ENCODE data around the gene SLC43A2. TPM values are rescaled to one million over a fixed set of nuclear protein-coding genes. Genes with fewer than 3 reads are reported as not detected.

Gene SLC43A2
- total RNA-seq, 1 experiment from 2014 or later, result 12.9 TPM

GRCh38 chr17:1628856-1629503 lies 346 bp upstream of the SLC43A2 start:
- no peak overlapping the region for H3T11ph ChIP-seq (ENCODE audit: low read length)
- H3K4ac ChIP-seq (ENCODE audit: low read depth, low read length), result no peak overlapping the region
- no peaks in the 10 kb centered on the region for H3K27me3 ChIP-seq (ENCODE audit: insufficient read depth, low read length)
- H3K4me2 ChIP-seq (ENCODE audit: insufficient read depth, insufficient read length, low read length), result peak overlapping the region; percentile 72
- no peaks in the 10 kb centered on the region for H3K79me1 ChIP-seq (ENCODE audit: insufficient read depth, low read depth, low read length, poor library complexity, severe bottlenecking)
- no peak overlapping the region for H3K56ac ChIP-seq (ENCODE audit: insufficient read length, low read depth, low read length)
- peak overlapping the region; percentile 15 for H3K9ac ChIP-seq (ENCODE audit: extremely low read depth, insufficient read length, low read length)
- Mint-ChIP-seq H3K36me3 (ENCODE audit: insufficient read depth in 1 of 3, low read depth in 3 of 3) (peaks cover 0 to 5% (median 0%) of the 10 kb centered on the region in 3 experiments; a peak in 5 of 7 replicates), H3K9me3 (no peaks in the 10 kb centered on the region; a peak in 2 of 5 replicates), H3K4me3 (peak overlapping the region; percentile 89 to 92), H3K27me3 (ENCODE audit: low read depth) (peaks cover 10% of the 10 kb centered on the region), H3K4me1 (peaks cover 24 to 28% of the 10 kb centered on the region in 2 experiments), H3K27ac (peak overlapping the region; percentile 96 to 98 (median 97))
- no peak overlapping the region for H2BK12ac ChIP-seq (ENCODE audit: insufficient read length, low read depth, low read length)
- no peak overlapping the region for H4K91ac ChIP-seq (ENCODE audit: insufficient read length, low read depth, low read length)
- WGBS (ENCODE audit: extremely low coverage, insufficient read length, low lambda C conversion rate), result no CpG with 5 or more reads among the region's 77 CpGs
- H4K8ac ChIP-seq (replicated peaks; ENCODE audit: insufficient read length, low read depth, low read length), result no peak overlapping the region
- H2BK120ac ChIP-seq (ENCODE audit: low read depth, low read length, poor library complexity, severe bottlenecking), result no peak overlapping the region
- no peak overlapping the region for H2BK5ac ChIP-seq (ENCODE audit: insufficient read length, low read length)
- no peaks in the 10 kb centered on the region; the same call in 1 of the 2 replicates for H3K4me1 ChIP-seq (ENCODE audit: insufficient read depth, low read length)
- peak; percentile 51; the same call in 2 of the 3 replicates for TF ChIP-seq CTCF (conservative IDR thresholded peaks at IDR 0.05)
- H3K79me2 ChIP-seq (ENCODE audit: insufficient read depth, low read length), result no peaks in the 10 kb centered on the region
- H2BK15ac ChIP-seq (ENCODE audit: low read depth, low read length), result no peak overlapping the region
- peak overlapping the region; percentile 83 for H3K14ac ChIP-seq (ENCODE audit: insufficient read depth, low read length)
- H2BK20ac ChIP-seq (ENCODE audit: low read depth, low read length, poor library complexity, severe bottlenecking), result no peak overlapping the region
- H2AFZ ChIP-seq (ENCODE audit: low read length), result no peak overlapping the region
- H3K23ac ChIP-seq (ENCODE audit: insufficient read length, low read depth, low read length), result no peak overlapping the region
- DNase-seq, result peak; percentile 100
- H3K9me3 ChIP-seq (ENCODE audit: control insufficient read depth, low read depth, low read length), result no peaks in the 10 kb centered on the region
- H4K5ac ChIP-seq (ENCODE audit: insufficient read length, low read depth, low read length), result no peak overlapping the region
- H3K23me2 ChIP-seq (ENCODE audit: insufficient read length, low read depth, low read length, poor library complexity, severe bottlenecking), result peaks cover 17% of the 10 kb centered on the region
- H2AK5ac ChIP-seq (ENCODE audit: insufficient read length, low read length), result no peak overlapping the region
- H3K27ac ChIP-seq (ENCODE audit: insufficient read length, low read depth, low read length), result no peak overlapping the region
- H3K18ac ChIP-seq (ENCODE audit: insufficient read length, low read depth, low read length), result peak overlapping the region; percentile 92
- no peaks in the 10 kb centered on the region for H4K20me1 ChIP-seq (ENCODE audit: control insufficient read depth, insufficient read depth, insufficient read length)

Data from H9 (cell line).